NB4 (cell line): Measurements from ENCODE around the gene BSPRY.

Experiments
- CTCF ChIP-seq: IDR thresholded peaks from one replicate; pipeline ENCODE4 v1.5.1; 2012; ENCODE audit warnings: low read depth, low read length
- MAX ChIP-seq: IDR thresholded peaks from 2 replicates; pipeline ENCODE4 v1.6.1; 2011; ENCODE audit warnings: low read depth, low read length
- POLR2A ChIP-seq: IDR thresholded peaks from 2 replicates; pipeline ENCODE4 v1.6.1; 2011; ENCODE audit warnings: mild to moderate bottlenecking; ENCODE audit not compliant: insufficient read length; ENCODE audit errors: extremely low read depth

- TF ChIP-seq CTCF (no peak), MAX (no peak), POLR2A (no peak)
Observed at GRCh38 chr9:113356686-113357292, 7.4 kb downstream of the BSPRY start.
